Medulla oblongata (tissue), 1 donor: Measurements from ENCODE around the gene CD164L2.
"Not testable (repeated sequence)": the region's sequence is repeated elsewhere in the genome, so short reads cannot be mapped to it uniquely, and the experiment has no call there.

Source experiments
- DNase-seq: peaks from one replicate; pipeline ENCODE4 v3.0.0-alpha.2; 2015; ENCODE audit errors: extremely low spot score

The CD164L2 gene

DNA sequence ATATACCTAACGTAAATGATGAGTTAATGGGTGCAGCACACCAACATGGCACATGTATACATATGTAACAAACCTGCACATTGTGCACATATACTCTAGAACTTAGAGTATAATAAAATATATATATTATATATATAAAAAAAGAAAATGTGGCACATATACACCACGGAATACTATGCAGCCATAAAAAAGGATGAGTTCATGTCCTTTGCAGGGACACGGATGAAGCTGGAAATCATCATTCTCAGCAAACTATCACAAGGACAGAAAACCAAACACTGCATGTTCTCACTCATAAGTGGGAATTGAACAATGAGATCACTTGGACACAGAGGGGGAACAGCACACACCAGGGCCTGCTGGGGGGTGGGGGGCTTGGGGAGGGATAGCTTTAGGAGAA is 1.7 kb upstream of the CD164L2 start:
- DNase-seq = not testable (repeated sequence)

DNA sequence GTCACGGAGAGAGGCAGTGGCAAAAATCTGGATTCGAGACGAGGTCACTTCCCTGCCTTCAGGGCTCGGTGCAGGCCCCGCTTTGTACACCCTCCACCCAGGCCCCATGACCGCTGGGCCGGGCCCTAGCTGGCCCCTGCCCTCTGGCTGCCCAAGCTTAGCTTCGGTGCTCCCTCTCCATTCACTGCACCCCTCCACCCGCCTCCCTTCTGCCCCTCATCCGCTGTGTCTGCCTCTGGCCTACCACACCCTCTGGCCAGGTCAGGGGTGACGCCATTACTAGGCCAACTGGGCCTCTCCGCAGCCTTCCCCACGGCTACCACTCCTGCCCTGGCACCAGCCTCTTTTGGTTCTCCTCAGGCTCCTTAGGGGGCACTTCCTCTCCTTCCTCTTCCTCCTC is 528 bp upstream of the CD164L2 start:
- no peak for DNase-seq

DNA sequence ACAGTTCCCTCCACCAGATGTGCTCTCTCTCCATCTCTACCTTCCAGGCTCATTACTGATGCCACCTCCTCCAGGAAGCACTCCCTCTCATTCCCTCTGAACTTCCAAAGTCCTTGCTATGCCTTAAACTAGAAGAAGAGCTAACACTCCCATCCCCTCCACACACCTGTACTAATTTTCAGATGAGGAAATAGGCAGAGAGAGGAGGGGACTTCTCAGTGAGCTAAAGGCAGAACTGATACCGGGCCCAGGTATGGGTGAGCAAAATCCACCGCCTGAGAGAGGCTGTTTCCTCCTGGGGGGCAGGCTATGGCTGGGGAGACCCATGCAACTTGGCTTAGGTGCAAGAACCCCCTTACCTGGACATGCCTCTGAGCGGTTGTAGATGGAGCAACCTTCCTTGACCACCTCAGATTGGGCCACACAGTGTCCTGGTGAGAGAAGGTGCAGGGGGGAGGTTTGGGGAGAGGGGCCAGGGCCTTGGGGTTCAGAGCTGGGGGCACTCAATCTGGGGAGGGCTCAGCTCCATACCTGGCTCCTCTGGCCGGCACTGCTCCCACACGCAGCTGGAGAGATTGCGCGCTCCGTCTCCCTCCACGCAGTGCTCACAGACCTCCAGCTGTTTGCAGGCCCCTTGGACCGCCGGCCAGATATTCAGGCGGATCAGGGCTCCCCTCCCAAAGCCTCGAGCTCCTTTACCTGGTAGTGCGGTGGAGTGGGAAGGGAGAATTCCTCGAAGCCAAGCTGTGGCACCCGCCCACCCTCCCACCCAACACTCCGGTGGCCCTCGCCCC is 967 bp downstream of the CD164L2 start:
- no peak for DNase-seq

DNA sequence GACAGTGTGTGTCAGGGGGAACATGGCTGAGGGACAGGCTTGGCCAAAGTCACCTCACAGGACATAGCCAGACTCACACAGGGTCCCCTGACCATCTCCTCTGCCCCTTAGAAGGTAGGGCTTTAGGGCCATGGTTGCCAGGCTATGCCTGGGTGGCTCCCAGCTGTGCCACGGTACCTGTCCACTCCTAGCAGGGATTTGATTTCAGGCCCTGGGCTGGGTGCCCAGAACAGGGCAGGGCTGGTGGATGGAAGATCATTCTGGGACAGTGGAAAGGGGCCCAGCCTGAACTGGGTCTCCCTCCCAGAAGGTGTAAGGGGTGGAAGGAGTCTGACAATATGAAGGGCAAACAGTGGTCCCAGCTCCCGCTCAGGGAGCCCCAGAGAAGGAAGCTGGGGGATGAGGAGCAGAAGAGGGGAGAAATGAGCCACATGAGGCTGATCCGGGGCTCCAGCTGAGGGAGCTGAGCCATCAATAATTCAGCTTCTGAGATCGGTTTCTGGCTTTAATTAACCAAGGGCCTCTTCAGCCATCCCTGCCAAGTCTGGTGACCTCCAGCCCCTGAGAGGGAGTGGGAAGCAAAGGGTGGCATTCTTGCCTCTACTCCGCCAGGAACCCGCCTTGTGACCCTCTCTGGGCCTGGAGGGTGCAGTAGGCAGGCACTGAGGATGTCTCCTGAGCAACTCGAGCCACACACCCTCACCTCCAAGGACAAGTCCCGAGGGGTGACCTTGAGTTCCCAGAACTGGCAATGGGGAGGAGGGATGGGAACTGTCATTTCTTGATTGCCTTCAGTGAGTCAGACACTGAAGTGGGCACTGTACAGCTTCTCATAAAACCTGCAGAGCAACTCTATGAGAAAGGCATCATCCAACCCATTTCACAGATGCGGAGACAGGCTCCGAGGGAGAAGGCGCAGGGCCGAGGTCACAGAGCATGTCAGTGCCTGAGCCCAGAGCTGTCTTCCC is 2.1 kb downstream of the CD164L2 start:
- DNase-seq = no peak

DNA sequence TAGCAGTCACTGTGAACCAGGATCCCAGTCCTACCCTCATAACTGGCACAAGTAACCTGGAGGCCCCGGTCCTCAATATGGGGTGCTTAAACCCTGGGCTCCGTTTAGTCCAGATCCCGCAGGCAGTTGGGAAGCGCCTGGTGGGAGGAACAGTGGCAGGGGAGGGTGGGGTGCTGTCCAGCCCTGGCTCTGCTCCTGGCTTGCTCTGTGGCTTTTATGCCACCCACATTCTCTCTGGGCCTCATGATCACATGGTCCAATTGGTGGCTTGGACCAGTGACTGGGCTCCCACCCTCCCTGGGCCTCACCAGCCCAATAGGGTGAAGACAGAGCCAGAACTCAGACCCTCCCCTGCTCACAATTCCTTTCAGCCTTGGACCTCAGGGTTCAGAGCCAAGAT is 2.9 kb downstream of the CD164L2 start:
- no peak for DNase-seq

DNA sequence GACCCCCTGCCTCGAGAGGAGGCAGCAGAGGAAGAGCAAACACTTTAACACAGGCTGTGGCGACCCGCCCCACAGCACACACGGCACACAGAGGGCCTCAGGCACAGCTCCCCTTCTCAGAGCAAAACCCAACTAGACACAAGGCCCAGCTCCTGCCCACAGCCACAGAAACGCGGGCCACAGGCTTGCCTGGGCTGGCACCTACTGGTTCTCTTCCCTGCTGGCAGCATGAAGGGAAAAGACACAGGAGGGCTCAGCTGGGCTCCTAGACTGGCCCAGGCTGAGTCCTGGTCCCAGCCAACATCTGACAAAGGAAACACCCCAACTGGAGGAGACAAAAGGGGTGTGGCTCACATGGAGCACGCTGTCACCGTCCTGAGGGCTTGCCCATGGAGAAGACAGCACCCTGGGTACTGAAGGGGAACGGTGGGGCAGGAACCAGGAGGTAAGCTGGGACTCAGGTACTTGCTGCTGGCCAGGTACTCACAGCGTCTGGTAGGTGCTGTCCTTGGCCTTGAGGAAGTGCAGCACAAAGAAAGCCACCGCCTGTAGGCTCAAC is 3.5 kb downstream of the CD164L2 start:
- DNase-seq = no peak

DNA sequence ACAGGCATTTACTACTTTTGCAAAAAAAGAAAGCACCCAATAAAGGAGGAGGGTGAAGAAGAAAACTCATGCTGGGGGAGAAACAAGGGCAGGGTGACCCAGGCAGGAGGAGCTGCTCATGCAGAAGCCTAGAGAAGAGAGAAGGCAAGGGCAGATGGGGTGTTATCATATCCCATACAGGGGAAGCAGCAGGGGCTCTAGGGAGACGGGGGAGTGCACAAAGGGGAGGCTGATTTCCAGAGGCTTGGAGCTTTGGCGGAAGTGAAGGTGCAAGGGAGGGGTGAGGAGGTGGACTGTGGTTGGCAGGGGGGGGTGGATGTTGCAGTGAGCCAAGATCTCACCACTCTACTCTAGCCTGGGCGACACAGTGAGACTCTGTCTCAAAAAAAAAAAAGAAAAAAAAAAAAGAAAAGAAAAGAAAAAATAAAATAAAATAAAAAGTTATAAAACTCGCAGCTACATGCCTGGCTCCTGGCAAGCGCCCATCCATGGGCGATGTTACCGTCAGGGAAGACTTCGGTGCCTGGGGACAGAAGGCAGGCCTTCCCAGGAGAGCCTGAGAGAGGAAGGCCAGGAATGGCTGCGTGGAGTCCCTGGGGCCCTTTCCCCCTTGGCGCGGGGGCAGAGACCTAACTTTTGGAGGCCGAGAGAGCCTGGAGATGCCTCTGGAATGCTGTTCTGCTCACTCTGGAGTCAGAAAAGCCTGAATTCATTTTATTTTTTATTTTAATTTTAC is 5.2 kb downstream of the CD164L2 start:
- DNase-seq = no peak

DNA sequence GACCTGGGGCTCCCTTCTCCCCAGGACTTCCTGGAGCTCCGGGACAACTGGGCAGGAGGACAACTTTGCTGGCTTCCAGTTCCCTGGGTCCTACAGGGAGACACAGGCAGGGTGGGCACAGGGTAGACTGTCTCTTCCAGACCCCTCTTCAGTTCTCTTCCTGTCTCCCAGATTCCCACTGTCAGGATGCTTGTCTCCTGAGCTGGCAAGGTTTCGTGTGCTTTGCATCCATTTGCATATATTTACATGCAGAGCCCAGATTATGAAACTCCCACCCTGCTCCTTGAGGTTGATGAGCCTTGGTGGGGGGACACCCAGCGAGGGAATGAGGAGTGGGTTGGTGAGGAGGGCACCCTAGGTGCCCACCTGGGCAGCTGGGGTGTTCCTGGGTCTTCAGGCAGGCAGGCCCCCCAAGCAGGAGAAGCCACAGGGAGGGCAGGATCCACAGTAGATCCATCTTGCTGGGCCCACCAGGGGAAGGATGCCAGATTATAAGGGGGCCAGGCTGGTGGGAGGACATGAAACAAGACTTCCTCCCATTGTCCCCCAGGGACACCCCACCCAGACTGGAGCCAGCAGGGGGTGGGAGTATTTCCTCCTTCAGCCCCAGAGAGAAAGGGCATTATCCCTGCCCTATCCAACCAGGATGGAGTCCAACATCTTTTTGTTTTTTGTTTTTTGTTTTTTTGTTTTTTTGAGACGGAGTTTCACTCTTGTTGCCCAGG is 8.6 kb downstream of the CD164L2 start, which contains the start of gene FCN3:
FCN3 (minus strand) TSS at position 463 of the 725 bp plus-strand sequence; CDS start at position 457, 6 bp downstream.
- DNase-seq = no peak

DNA sequence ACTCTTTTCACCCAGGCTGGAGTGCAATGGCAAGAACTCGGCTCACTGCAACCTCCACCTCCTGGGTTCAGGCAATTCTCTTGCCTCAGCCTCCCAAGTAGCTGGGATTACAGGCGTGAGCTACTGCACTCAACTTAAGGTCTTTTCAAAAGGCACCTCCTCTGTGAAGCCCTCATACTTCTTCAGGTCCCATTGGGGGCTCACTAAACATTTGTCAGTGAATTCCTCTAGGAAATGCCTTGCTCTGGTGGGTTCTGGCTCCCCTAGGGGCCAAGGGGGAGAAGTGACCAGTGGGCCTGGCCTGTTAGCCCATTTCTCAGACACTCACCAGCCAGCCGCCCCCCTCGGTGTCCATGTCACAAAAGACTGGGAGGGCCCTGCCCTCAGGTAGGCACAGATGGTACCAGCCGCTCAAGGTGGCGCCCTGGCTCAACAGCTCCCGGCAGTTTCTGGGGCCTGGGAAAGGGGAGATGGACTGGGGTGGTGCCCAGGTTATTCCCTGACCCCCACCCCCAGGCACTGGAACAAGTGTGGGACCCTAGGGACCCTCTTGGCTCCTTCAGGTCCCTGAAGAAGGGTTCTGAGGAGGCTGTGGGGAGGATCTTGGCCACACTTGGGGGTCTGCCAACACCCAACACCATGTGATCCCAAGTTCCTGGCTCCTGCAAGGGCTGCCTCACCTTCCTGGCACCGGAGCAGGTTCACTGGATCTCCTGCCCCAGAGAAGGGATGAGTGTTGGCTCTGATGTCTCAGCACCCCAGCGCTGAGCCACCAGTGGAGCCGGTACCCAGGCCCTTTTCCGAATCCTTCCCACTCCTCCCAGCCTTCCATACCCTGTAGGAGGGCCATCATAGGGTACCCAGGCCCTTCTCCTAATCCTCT is 10.1 kb downstream of the CD164L2 start:
- DNase-seq = no peak

DNA sequence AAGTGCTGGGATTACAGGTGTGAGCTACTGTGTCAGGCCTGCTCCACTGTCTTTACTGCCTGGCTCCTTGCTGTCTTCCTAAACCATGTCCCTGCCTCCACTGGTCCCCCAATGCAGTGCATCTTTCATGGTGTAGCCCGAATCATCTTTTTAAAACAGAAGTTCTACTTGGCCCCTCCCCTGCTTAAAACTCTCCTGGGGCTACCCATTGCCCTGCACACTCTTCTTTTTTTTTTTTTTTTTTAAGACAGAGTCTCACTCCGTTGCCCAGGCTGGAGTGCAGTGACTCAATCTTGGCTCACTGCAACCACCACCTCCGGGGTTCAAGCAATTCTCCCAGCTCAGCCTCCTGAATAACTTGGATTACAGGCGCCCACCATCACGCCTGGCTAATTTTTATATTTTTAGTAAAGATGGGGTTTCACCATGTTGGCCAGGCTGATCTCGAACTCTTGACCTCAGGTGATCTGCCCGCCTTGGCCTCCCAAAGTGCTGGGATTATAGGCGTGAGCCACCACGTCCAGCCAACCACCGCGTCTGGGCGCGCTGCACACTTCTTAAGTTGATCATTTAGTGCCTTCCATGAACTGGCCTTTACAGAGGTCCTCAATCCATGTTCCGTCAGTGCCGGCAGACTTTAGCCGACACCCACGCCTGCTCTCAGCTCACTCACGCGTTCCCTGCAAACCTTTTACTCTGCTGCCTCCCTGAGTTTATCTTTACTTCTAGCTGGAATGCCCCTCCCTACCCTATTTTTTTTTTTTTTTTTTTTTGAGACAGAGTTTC is 10.9 kb downstream of the CD164L2 start:
- DNase-seq = no peak

DNA sequence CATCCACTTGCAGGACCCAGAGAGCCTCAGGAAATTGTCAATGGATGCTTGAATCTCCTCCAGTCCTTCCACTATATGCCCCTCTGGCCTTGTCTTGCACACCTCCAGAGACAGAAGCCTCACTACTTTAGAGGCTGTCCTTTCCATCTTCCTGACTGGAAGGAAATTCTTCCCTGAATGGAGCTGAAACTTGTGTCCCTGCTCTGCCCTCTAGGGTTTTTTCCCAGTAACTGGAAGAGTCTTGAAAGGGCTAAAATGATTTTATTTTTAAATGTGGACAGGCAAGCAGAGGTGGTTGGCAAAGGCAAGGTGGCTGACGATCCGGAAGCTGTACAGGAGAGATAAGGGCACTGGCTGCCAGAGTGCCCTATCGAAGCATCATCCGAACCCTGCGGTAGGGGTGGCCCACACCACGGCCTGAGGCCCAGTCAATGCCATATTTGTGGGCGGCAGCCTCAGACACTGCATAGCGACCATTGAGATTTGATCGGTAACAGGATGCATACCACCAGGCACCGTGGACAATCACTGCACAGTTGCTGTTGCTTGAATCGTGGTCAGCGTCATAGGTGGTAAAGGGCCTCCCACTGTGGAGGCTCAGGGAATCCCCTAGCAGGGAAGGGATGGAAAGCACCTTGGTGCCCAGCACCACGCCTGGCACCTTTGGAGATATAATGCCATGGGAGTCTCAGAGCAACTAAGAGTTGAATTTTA is 14.1 kb downstream of the CD164L2 start:
- no peak for DNase-seq

DNA sequence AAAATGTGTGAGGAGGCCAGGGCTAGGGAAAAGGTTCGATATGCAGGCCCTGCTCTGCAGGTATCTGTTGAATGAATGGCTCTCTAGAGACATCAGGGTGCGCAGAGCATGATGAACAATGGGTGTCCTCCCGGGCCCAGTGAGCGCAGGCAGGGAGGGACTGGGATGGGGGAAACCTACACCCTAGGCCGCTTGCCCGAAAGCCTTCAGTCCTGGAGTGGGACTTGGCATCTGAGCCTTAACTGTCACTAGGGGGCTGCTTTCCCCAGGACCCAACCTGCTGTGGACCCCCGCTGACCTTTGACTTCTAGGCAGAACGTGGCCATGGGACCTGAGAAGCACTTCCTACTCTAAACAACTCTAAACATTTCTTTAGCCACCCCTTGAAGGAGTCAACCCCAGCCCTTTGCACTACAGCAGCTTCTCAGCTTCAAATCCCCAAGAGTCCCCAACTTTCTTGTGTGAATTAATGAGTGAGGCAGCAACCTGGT is 15.9 kb downstream of the CD164L2 start:
- DNase-seq = no peak

DNA sequence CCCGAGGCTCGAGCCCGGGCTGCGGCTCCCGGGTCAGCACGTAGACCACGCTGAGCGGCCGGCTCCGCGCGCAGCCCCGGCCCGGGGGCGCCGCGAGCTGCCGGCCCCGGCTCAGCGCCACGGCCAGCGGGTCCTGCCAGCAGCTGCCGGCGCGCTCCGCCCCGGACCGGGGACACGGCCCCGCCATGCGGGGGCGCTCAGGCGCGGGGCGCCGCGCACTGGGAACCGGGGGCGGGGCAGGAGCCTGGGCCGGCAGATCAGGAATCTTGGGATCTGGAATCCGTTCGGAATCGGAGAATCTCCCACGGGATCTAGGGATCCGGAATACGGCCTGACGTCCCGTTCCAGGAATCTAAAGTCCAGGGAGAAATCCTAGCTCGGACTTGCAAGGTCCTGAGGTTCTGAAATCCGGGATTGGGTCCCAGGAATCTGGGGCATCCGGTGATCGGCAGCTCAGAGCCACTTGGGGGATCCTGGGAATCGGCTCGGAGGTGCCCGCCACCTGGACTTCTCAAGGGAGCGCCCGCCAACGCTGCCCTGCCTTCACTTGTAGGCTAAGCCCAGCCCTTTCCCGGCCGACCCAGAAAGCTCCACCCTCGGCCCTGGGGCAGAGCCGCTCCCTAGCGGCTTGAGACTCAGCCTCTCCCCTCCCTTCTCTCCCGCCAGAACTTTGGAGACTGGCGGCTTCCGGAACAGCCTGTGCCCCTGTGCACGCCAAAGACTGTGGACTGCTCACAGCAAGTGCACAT is 16.5 kb downstream of the CD164L2 start, which contains the start of gene MAP3K6:
MAP3K6 (minus strand) TSS at position 551 of the 749 bp plus-strand sequence; CDS start at position 187, 364 bp downstream.
- peak; percentile 58 for DNase-seq

DNA sequence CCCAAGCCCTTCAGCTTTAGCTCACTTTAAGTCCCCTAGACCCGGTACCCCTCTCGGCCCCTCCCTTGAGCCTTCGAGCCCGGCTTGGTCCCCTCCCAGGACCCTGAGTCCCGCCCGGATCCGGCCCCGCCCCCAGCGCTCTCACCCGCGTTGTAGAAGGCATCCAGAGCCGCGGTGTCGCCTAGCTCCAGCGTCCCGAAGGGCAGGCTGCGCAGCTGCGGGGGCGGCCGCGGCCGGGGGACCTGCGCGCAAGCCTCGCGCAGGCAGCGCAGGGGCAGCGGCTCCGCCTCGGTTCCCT is 17.1 kb downstream of the CD164L2 start:
- DNase-seq = peak; percentile 41

DNA sequence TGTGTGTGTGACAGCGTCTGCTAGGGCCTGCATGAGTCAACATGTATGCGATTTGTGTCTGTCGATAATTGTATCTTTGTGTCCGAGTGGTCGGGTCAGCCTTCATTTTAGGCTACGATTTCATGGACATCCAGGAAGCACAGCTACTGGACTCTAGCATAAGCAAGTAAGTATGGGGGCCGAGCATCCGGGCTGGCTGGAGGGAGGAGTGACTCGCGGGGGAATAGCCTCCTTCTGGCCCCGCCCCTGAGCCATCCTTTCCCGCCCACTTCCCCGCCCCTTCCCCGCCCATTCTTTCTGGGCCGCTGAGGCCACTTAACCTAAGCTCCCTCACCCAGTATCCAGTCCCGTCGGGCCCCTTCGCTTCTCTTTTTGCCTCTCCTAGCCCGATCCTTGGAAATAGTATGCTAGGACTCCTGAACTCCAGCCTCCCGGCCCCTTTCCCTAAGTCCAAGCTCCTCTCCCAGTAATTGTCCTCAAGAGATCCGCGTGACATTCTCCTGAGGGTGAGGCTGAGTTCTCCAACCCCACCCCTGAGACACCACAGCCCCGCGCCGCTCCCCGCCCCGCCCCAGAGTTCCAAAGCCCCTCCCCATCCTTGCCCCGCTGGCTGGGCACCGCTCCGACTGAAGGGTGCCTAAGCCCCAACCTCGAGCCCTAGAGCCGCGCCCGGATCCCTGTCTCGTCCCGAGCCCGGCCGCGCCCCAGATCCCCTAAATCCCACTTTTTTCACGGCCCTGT is 17.6 kb downstream of the CD164L2 start:
- DNase-seq = peak; percentile 84

DNA sequence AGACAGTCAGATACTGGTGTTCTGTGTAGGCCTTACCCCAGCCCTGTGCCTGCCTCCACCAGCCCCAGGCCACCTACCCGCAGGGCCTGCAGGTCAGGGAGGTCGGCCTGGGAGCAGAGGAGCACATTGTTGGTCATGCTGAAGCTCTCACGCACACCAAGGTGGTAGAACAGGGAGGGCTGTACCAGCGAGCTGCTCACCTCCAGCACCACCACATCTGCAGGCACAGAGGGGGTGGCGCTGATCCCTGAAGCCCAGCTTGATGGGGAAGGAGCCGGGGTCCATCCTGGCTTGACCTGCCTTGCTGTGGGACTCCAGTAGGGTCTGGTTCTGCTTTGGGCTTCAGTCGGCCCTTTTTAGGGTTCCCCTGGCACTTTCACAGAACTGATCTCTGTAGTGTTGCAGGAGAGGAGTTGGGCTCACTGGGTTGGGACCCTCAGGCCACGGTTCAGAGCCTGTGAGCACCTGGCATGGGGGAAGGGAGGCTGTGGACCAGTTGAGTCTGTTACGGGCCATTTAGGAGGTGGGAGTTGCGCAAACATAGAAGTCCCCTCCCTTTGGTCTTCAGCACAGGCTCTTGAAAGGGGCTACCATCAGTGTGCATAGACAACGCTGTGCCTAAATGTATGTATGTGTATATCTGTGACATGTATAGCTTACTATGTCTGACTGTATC is 18.3 kb downstream of the CD164L2 start:
- DNase-seq = no peak
